ENCODE data around the gene KCNMB2. TPM values are rescaled to one million over a fixed set of nuclear protein-coding genes. Genes with fewer than 3 reads are reported as not detected.

KCNMB2 gene
- total RNA-seq, 1 experiment from 2014 or later, result not detected

GRCh38 chr3:178603735-178604134 is 67.5 kb downstream of the KCNMB2 start:
- intact Hi-C loops (cut with micrococcal nuclease; ENCODE audit: unreplicated experiment), result no loop called here
- POLR2A ChIA-PET (ENCODE audit: low non-redundant PET), result no interaction called here
- no peak for DNase-seq (ENCODE audit: low spot score)
- Histone ChIP-seq H3K9me3 (ENCODE audit: low read depth, low read length, poor library complexity, severe bottlenecking) (no peaks in the 10 kb centered on the region), H3K36me3 (ENCODE audit: insufficient read depth, low read length, poor library complexity, severe bottlenecking) (no peaks in the 10 kb centered on the region), H3K27ac (ENCODE audit: low read depth, low read length, poor library complexity, severe bottlenecking) (no peak overlapping the region), H3K4me1 (ENCODE audit: insufficient read depth, low read length, poor library complexity, severe bottlenecking) (no peaks in the 10 kb centered on the region), H3K4me3 (ENCODE audit: low read depth, low read length, poor library complexity, severe bottlenecking) (no peak overlapping the region), H3K27me3 (replicated peaks; ENCODE audit: insufficient read depth, low read depth, low read length, poor library complexity) (no peaks in the 10 kb centered on the region)
- BruUV-seq (replicated peaks), result no TSS peak
- TF ChIP-seq CTCF (conservative IDR thresholded peaks at IDR 0.05; ENCODE audit: low read depth, low read length), result no peak
- TF ChIP-seq EZH2 (IDR thresholded peaks at IDR 0.05; ENCODE audit: borderline replicate concordance, low read depth, low read length, poor library complexity, severe bottlenecking), result no peak
- CTCF ChIA-PET, result no interaction called here

- Histone ChIP-seq H3K4me1 (ENCODE audit: insufficient read depth, low read length, poor library complexity, severe bottlenecking) (no peaks in the 10 kb centered on the region), H3K36me3 (ENCODE audit: insufficient read depth, low read length, poor library complexity, severe bottlenecking) (no peaks in the 10 kb centered on the region), H3K4me3 (ENCODE audit: low read depth, low read length, poor library complexity, severe bottlenecking) (no peak overlapping the region), H3K27ac (ENCODE audit: low read depth, low read length, poor library complexity, severe bottlenecking) (no peak overlapping the region), H3K27me3 (replicated peaks; ENCODE audit: insufficient read depth, low read depth, low read length, poor library complexity) (no peaks in the 10 kb centered on the region), H3K9me3 (ENCODE audit: low read depth, low read length, poor library complexity, severe bottlenecking) (no peaks in the 10 kb centered on the region)
- CTCF ChIA-PET, result no interaction called here
- no TSS peak for BruUV-seq (replicated peaks)
- intact Hi-C loops (cut with micrococcal nuclease; ENCODE audit: unreplicated experiment), result no loop called here
- no peak for TF ChIP-seq CTCF (conservative IDR thresholded peaks at IDR 0.05; ENCODE audit: low read depth, low read length)
- no peak for TF ChIP-seq EZH2 (IDR thresholded peaks at IDR 0.05; ENCODE audit: borderline replicate concordance, low read depth, low read length, poor library complexity, severe bottlenecking)
- DNase-seq (ENCODE audit: low spot score), result no peak
- POLR2A ChIA-PET (ENCODE audit: low non-redundant PET), result no interaction called here
These were observed 82.0 kb downstream of the KCNMB2 start for GRCh38 chr3:178618197-178618596.

DNA sequence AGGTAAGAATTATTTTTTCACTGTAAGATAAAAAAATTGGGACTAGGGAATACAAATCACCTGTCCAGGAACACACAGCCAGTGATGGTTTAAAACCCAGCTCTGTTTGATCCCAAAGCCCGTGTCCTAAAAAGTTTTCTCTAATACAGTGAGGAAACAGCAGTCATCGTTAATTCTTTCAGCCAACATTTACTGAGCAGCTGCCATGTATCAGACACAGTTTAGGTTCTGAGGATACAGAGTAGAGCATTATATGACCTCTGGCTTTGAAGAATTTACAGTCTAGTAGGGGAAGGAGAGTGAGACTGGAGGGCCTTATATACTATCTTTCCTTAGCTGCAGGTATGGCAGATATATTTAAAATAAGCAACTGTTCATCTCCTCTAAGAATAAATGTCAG is 82.7 kb downstream of the KCNMB2 start:
- Histone ChIP-seq H3K36me3 (ENCODE audit: insufficient read depth, low read length, poor library complexity, severe bottlenecking) (no peaks in the 10 kb centered on the region), H3K9me3 (ENCODE audit: low read depth, low read length, poor library complexity, severe bottlenecking) (no peaks in the 10 kb centered on the region), H3K4me3 (ENCODE audit: low read depth, low read length, poor library complexity, severe bottlenecking) (no peak overlapping the region), H3K27ac (ENCODE audit: low read depth, low read length, poor library complexity, severe bottlenecking) (no peak overlapping the region), H3K4me1 (ENCODE audit: insufficient read depth, low read length, poor library complexity, severe bottlenecking) (no peaks in the 10 kb centered on the region), H3K27me3 (replicated peaks; ENCODE audit: insufficient read depth, low read depth, low read length, poor library complexity) (no peaks in the 10 kb centered on the region)
- ChIA-PET POLR2A (ENCODE audit: low non-redundant PET) (no interaction called here), CTCF (no interaction called here)
- no TSS peak for BruUV-seq (replicated peaks)
- TF ChIP-seq EZH2 (IDR thresholded peaks at IDR 0.05; ENCODE audit: borderline replicate concordance, low read depth, low read length, poor library complexity, severe bottlenecking), result no peak
- no peak for TF ChIP-seq CTCF (conservative IDR thresholded peaks at IDR 0.05; ENCODE audit: low read depth, low read length)
- no peak for DNase-seq (ENCODE audit: low spot score)
- intact Hi-C loops (cut with micrococcal nuclease; ENCODE audit: unreplicated experiment), result no loop called here
